Mucosa of rectum (tissue), 2 donors: Measurements from ENCODE around the gene FHOD3.

Experiments
- H3K27ac ChIP-seq, 2 donors: one replicate each; pipeline ENCODE4 v1.7.0; 2013; ENCODE audit warnings: inconsistent platforms in 2 of 2, low read depth in 2 of 2, low read length in 2 of 2
- H3K27me3 ChIP-seq, 2 donors: one replicate each; pipeline ENCODE4 v1.7.0; 2013; ENCODE audit warnings: low read length in 2 of 2; ENCODE audit not compliant: control insufficient read depth in 2 of 2, insufficient read depth in 2 of 2
- H3K36me3 ChIP-seq, 2 donors: one replicate each; pipeline ENCODE4 v1.7.0; 2013; ENCODE audit warnings: low read length in 2 of 2; ENCODE audit not compliant: control insufficient read depth in 2 of 2, insufficient read depth in 2 of 2
- H3K4me1 ChIP-seq, 2 donors: one replicate each; pipeline ENCODE4 v1.7.0; 2013; ENCODE audit warnings: low read length in 2 of 2, mild to moderate bottlenecking in 1 of 2; ENCODE audit not compliant: control insufficient read depth in 2 of 2, insufficient read depth in 2 of 2
- H3K4me3 ChIP-seq, 2 donors: one replicate each; pipeline ENCODE4 v1.7.0; 2013; ENCODE audit warnings: low read length in 2 of 2
- H3K9ac ChIP-seq, 2 donors: one replicate each; pipeline ENCODE4 v1.7.0; 2013; ENCODE audit warnings: low read length in 2 of 2, low read depth in 1 of 2, mild to moderate bottlenecking in 1 of 2
- H3K9me3 ChIP-seq, 2 donors: one replicate each; pipeline ENCODE4 v1.7.0; 2013; ENCODE audit warnings: low read length in 2 of 2; ENCODE audit not compliant: control insufficient read depth in 2 of 2
- donor health status: healthy.
- donor health status: Normal muscosa, but diverticular disease.

The FHOD3 gene

GRCh38 chr18:36481201-36481657 is 183.7 kb downstream of the FHOD3 start:
- Histone ChIP-seq H3K27me3 (no peaks in the 10 kb centered on the region), H3K9me3 (no peaks in the 10 kb centered on the region), H3K4me1 (no peaks in the 10 kb centered on the region), H3K36me3 (no peaks in the 10 kb centered on the region), H3K27ac (no peak overlapping the region), H3K9ac (no peak overlapping the region), H3K4me3 (no peak overlapping the region)

DNA sequence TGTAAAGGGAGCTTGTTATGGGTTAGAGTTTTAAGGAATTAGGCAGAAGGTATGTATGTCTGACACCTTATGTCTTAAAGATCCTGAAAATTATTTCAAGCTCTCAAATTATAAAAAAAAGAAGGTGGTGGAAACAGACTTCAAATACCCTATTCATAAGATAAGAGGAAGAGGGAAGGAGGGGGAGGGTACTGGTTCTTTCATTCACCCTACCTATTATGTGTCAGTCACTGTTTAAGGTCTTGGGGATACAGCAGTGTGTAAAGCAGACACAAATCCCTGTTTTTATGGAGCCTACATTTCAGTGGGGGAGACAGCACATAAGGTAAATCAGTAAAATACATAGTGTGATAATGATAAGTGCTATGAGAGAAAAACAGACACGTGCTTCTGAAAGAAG is 184.4 kb downstream of the FHOD3 start:
- Histone ChIP-seq H3K27ac (no peak overlapping the region), H3K27me3 (no peaks in the 10 kb centered on the region), H3K9ac (no peak overlapping the region)

DNA sequence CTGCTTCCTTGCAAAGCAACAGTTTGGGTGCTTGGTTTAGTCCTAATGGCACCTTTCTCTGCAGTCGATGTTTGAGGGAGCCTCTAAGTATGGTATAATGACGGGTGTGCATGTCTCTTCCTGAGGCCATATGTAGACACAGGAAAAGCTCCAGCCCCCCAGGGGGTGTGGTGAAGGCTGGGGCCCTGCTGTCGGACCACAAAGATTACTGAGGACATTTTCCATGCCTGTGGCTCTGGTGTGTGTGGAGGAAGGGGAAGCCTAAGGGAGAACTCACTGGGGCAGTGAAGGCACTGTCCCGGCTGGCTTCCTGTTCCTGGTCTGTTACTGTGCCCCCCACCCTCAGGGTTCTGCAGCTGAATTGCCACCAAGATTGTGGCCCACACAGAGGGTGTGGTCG is 187.1 kb downstream of the FHOD3 start:
- Histone ChIP-seq H3K36me3 (no peaks in the 10 kb centered on the region), H3K27me3 (no peaks in the 10 kb centered on the region), H3K27ac (no peak overlapping the region), H3K4me3 (no peak overlapping the region), H3K9me3 (no peaks in the 10 kb centered on the region), H3K4me1 (no peaks in the 10 kb centered on the region), H3K9ac (no peak overlapping the region)

More for the DNA sequence above, 184.4 kb downstream of the FHOD3 start:
- Histone ChIP-seq H3K4me1 (no peaks in the 10 kb centered on the region), H3K4me3 (no peak overlapping the region), H3K36me3 (no peaks in the 10 kb centered on the region), H3K9me3 (no peaks in the 10 kb centered on the region)

- Histone ChIP-seq H3K27ac (no peak overlapping the region), H3K36me3 (no peaks in the 10 kb centered on the region), H3K4me3 (no peak overlapping the region), H3K27me3 (no peaks in the 10 kb centered on the region), H3K9ac (no peak overlapping the region), H3K9me3 (no peaks in the 10 kb centered on the region), H3K4me1 (no peaks in the 10 kb centered on the region)
These were observed 188.3 kb downstream of the FHOD3 start for GRCh38 chr18:36485772-36486171.

DNA sequence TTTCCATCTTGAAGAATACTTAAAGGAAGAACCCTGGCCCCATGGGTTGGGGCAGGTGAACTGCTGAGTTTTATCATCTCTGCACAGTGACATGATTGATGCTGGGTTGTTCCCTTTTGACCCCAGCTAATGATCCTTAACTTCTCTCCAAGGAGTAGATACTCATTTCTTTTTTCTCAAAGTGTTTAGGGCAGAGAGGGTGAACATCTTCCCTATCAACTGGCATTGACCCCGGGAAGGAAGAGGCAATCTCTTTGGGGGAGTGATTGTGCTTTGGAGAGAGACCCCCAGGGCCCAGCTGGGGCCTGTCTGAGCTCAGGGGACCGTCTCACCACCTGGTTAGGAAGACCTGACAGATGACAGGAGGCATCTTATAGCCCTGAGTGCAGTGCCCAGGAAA is 190.6 kb downstream of the FHOD3 start:
- H3K9ac ChIP-seq: no peak overlapping the region
- H3K4me3 ChIP-seq: no peak overlapping the region
- H3K27ac ChIP-seq: no peak overlapping the region
- no peaks in the 10 kb centered on the region for H3K9me3 ChIP-seq
- no peaks in the 10 kb centered on the region for H3K27me3 ChIP-seq
- H3K36me3 ChIP-seq: no peaks in the 10 kb centered on the region
- no peaks in the 10 kb centered on the region for H3K4me1 ChIP-seq

DNA sequence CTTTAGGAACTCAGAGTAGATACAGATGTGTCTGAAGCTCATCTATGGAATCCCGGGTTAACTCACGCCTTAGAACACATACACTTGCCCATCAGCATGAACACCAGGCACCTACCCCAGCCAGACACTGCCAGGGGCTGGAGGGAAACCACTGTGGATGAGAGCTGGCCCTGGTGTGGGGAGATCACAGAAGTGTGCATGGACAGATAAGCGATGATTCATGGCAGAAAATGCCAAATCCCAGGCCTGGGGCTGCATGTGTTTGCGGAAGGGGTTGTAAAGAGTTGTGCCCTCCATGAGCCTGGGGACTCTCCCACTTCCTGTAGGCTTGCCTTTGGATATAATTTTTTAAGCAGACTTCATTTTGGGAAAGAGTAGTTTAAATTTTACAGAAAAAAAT is 193.4 kb downstream of the FHOD3 start:
- H3K9ac ChIP-seq: no peak overlapping the region
- H3K4me1 ChIP-seq: no peaks in the 10 kb centered on the region
- no peaks in the 10 kb centered on the region for H3K9me3 ChIP-seq
- no peak overlapping the region for H3K4me3 ChIP-seq
- no peaks in the 10 kb centered on the region for H3K36me3 ChIP-seq
- no peak overlapping the region for H3K27ac ChIP-seq
- no peaks in the 10 kb centered on the region for H3K27me3 ChIP-seq

DNA sequence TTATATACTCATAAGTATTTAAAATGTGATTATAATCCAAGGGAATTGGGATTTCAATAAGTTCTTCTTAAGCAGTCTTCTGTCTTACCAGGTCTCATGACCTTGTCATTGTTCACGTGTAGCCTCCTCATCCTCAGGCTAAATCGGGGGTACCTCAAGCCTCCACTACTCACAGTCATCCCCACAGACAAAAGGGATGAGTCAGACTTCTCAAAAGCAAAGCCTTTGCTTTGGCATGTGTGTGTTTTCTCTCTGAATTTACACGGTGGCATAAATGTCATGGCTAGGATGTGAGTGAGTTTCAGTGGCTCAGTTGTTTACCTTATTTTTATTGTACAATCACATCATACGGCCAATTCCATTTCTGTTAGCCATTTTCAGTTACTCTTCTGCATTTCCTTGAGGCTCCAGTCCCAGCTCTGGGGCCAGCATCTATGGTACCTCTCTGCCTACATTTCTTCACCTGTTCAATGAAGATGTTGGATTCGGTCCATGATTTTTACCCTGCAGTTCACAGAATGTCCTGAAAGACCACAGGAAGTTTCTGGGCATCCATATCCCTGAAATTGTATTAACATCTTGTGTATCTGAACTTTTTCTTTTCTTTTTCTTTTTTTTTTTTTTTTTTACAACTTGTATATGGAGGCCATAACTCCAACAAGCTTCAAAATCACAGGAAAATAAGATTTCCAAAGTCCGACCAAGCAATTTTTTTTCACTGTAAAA is 195.3 kb downstream of the FHOD3 start:
- Histone ChIP-seq H3K4me1 (no peaks in the 10 kb centered on the region), H3K4me3 (no peak overlapping the region), H3K9ac (no peak overlapping the region), H3K27me3 (no peaks in the 10 kb centered on the region), H3K27ac (no peak overlapping the region), H3K36me3 (no peaks in the 10 kb centered on the region), H3K9me3 (no peaks in the 10 kb centered on the region)

GRCh38 chr18:36493349-36494159 is 196.0 kb downstream of the FHOD3 start:
- H3K36me3 ChIP-seq: no peaks in the 10 kb centered on the region
- H3K27ac ChIP-seq: no peak overlapping the region
- H3K9ac ChIP-seq: no peak overlapping the region
- no peaks in the 10 kb centered on the region for H3K4me1 ChIP-seq
- H3K27me3 ChIP-seq: no peaks in the 10 kb centered on the region
- no peak overlapping the region for H3K4me3 ChIP-seq
- H3K9me3 ChIP-seq: no peaks in the 10 kb centered on the region

- H3K9me3 ChIP-seq: no peaks in the 10 kb centered on the region
- H3K4me1 ChIP-seq: no peaks in the 10 kb centered on the region
- H3K4me3 ChIP-seq: no peak overlapping the region
- H3K9ac ChIP-seq: no peak overlapping the region
- H3K27ac ChIP-seq: no peak overlapping the region
- no peaks in the 10 kb centered on the region for H3K36me3 ChIP-seq
- H3K27me3 ChIP-seq: no peaks in the 10 kb centered on the region
These were observed 196.6 kb downstream of the FHOD3 start for GRCh38 chr18:36494160-36494437.

GRCh38 chr18:36496022-36496421 is 198.5 kb downstream of the FHOD3 start:
- Histone ChIP-seq H3K9me3 (no peaks in the 10 kb centered on the region), H3K27me3 (no peaks in the 10 kb centered on the region), H3K36me3 (no peaks in the 10 kb centered on the region), H3K9ac (no peak overlapping the region), H3K27ac (no peak overlapping the region), H3K4me3 (no peak overlapping the region), H3K4me1 (no peaks in the 10 kb centered on the region)
